Stomach (tissue), 9 donors: Measurements from ENCODE around the gene LTB4R. TPM values are rescaled to one million over a fixed set of nuclear protein-coding genes. Genes with fewer than 3 reads are reported as not detected.

Experiments used
- DNase-seq, 2 donors: peaks; one replicate each; pipeline versions ENCODE4 v3.0.0 to v3.0.0-alpha.2; 2013 to 2019
- H3K27ac ChIP-seq, 5 donors: fragments of 200-600 bp in 4 of 5; sonication (generic) in 4 of 5; one replicate each; pipeline ENCODE4 v1.5.1; 2013 to 2019; ENCODE audit warnings: mild to moderate bottlenecking in 1 of 5, moderate library complexity in 1 of 5
- H3K27me3 ChIP-seq, 3 donors: fragments of 200-600 bp; sonication (generic); one replicate each; pipeline ENCODE4 v1.5.1; 2017 to 2019; ENCODE audit warnings: mixed run types in 1 of 3
- H3K36me3 ChIP-seq, 4 donors: fragments of 200-600 bp; sonication (generic); 1 replicate in 3 of 4; 2 replicates in 1 of 4; pipeline ENCODE4 v1.5.1; 2016 to 2019
- H3K4me1 ChIP-seq, 4 donors: fragments of 200-600 bp; sonication (generic); one replicate each; pipeline ENCODE4 v1.5.1; 2016 to 2019
- H3K4me3 ChIP-seq, 4 donors: fragments of 200-600 bp; sonication (generic) in 3 of 4; one replicate each; pipeline ENCODE4 v1.5.1; 2016 to 2019; ENCODE audit warnings: mild to moderate bottlenecking in 1 of 4
- H3K9me3 ChIP-seq, 4 donors: fragments of 200-600 bp; sonication (generic); one replicate each; pipeline ENCODE4 v1.5.1; 2016 to 2019
- CTCF ChIP-seq, 7 experiments: fragments of 450-650 bp in 4 of 7; fragments of 200-600 bp in 3 of 7; sonication (generic) in 3 of 7; IDR thresholded peaks; one replicate each; pipeline ENCODE4 v1.5.1; 2016 to 2019; ENCODE audit warnings: antibody characterized with exemption in 7 of 7, control low read depth in 2 of 7, mild to moderate bottlenecking in 1 of 7
- EP300 ChIP-seq: sonication (generic); formaldehyde crosslinking; IDR thresholded peaks from one replicate; pipeline ENCODE4 v1.6.1; 2017; ENCODE audit warnings: antibody characterized with exemption
- POLR2A ChIP-seq, 4 donors: fragments of 450-650 bp; IDR thresholded peaks; one replicate each; pipeline ENCODE4 v1.6.1; 2016; ENCODE audit warnings: antibody characterized with exemption in 4 of 4, control low read depth in 2 of 4, mild to moderate bottlenecking in 1 of 4, moderate library complexity in 1 of 4
- POLR2AphosphoS5 ChIP-seq, 3 donors: sonication (generic); formaldehyde crosslinking; IDR thresholded peaks; one replicate each; pipeline ENCODE4 v1.6.1; 2016; ENCODE audit warnings: antibody characterized with exemption in 3 of 3
- WGBS, 5 donors: extraction: QIAGEN DNeasy Blood & Tissue Kit in 3 of 5; methylation state at CpG; one replicate each; pipeline versions ENCODE4 v1.1.5 to v1.1.7; 2013 to 2018; 5-methylcytosine and 5-hydroxymethylcytosine counted together
- intact Hi-C: fragments of 100-400 bp; cut with DNase I; formaldehyde crosslinking; loops from one replicate; pipeline ENCODE4 v1.15.1; 2023; ENCODE audit warnings: low total_unique reads
- polyA plus RNA-seq, 3 donors: library from polyadenylated mRNA; stranded (reverse); fragments of 200-250 nt; gene quantifications; one replicate each; pipeline ENCODE4 v1.2.3, GENCODE V29; 2013
- small RNA-seq, 4 donors: library from RNA; depleted of rRNA; stranded (forward); fragments of <200 nt; gene quantifications; one replicate each; pipeline ENCODE3, GENCODE V24; 2016
- total RNA-seq, 5 donors: library from RNA; depleted of rRNA; stranded (reverse); fragments of >200 nt; gene quantifications; one replicate each; pipeline versions ENCODE4 v1.1.0 to v1.2.3, GENCODE V29; 2014 to 2016
- donor health status: healthy with polysubstance abuse.
- donor health status: Bipolar disorder and iron deficiency.
- donor health status: healthy.

The LTB4R gene
- total and polyA plus RNA-seq, 8 donors: 1.4 to 92.8 (median 21.6) TPM; not detected in 1

GRCh38 chr14:24365600-24366412 is 54.5 kb downstream of the LTB4R start:
- H3K27me3 ChIP-seq: peaks cover 0 to 44% (median 0%) of the 10 kb centered on the region in 3 donors
- 3 to 5% (median 4%) methylated on average over 26 to 28 of the region's 28 CpGs for WGBS, 5 donors
- peaks cover 31 to 60% (median 50%) of the 10 kb centered on the region in 4 donors for H3K4me1 ChIP-seq
- intact Hi-C loops: loop anchor here (5.0 kb wide), 1 partner anchor 51 kb away; no protein-coding TSS in a partner anchor
- H3K27ac ChIP-seq: peak overlapping the region; percentile 81 to 97 (median 92)
- DNase-seq: peak; percentile 91 to 97
- TF ChIP-seq EP300: no peak
- TF ChIP-seq CTCF (IDR thresholded peaks at IDR 0.05): peak in 5 of 7 experiments; percentile 71 to 98 (median 89)
- TF ChIP-seq POLR2AphosphoS5 (IDR thresholded peaks at IDR 0.05): peak; percentile 9 to 71 (median 46)
- no peaks in the 10 kb centered on the region for H3K9me3 ChIP-seq
- H3K4me3 ChIP-seq: peak overlapping the region; percentile 58 to 71 (median 64)
- H3K36me3 ChIP-seq: no peaks in the 10 kb centered on the region

GRCh38 chr14:24366413-24366720 is 55.1 kb downstream of the LTB4R start:
- Histone ChIP-seq H3K36me3 (no peaks in the 10 kb centered on the region), H3K9me3 (no peaks in the 10 kb centered on the region), H3K27me3 (peaks cover 0 to 44% (median 0%) of the 10 kb centered on the region in 3 donors), H3K27ac (peak overlapping the region; percentile 81 to 97 (median 92)), H3K4me1 (peaks cover 31 to 60% (median 51%) of the 10 kb centered on the region in 4 donors), H3K4me3 (peak overlapping the region; percentile 58 to 71 (median 64))
- DNase-seq: no peak
- intact Hi-C loops: loop anchor here (5.0 kb wide), 1 partner anchor 51 kb away; no protein-coding TSS in a partner anchor
- TF ChIP-seq POLR2A (IDR thresholded peaks at IDR 0.05) (no peak), CTCF (IDR thresholded peaks at IDR 0.05) (no peak), POLR2AphosphoS5 (IDR thresholded peaks at IDR 0.05) (peak; percentile 71 to 77 (median 73)), EP300 (no peak)
- WGBS, 5 donors: 1 to 4% (median 3%) methylated on average over 14 to 16 of the region's 16 CpGs

GRCh38 chr14:24366721-24367513 is 55.6 kb downstream of the LTB4R start:
- WGBS, 5 donors: 0 to 3% (median 2%) methylated on average over 16 to 40 of the region's 40 CpGs
- no peaks in the 10 kb centered on the region for H3K36me3 ChIP-seq
- H3K4me3 ChIP-seq: peak overlapping the region; percentile 58 to 71 (median 64)
- H3K4me1 ChIP-seq: peaks cover 31 to 60% (median 51%) of the 10 kb centered on the region in 4 donors
- H3K27me3 ChIP-seq: peaks cover 0 to 44% (median 0%) of the 10 kb centered on the region in 3 donors
- H3K9me3 ChIP-seq: no peaks in the 10 kb centered on the region
- H3K27ac ChIP-seq: peak overlapping the region; percentile 81 to 97 (median 92)
- intact Hi-C loops: loop anchor here (5.0 kb wide), 1 partner anchor 50 kb away; no protein-coding TSS in a partner anchor
- DNase-seq: peak; percentile 93 to 97
- TF ChIP-seq EP300: peak; percentile 41
- TF ChIP-seq CTCF (IDR thresholded peaks at IDR 0.05): no peak
- no peak for TF ChIP-seq POLR2A (IDR thresholded peaks at IDR 0.05)
- TF ChIP-seq POLR2AphosphoS5 (IDR thresholded peaks at IDR 0.05): peak in 1 of 3 donors; percentile 30

Small RNAs within 50 kb of the gene (small RNA-seq; reads per million reads assigned to genes)
- 0 reads per million in 4 donors for gene RF00026

Other genes starting within 250 kb of the LTB4R start
Only the 30 nearest of the 33 such genes appear.
- gene DCAF11, start 196.7 kb upstream of the LTB4R start, total RNA-seq: 100 to 1,000 TPM in 2 of 5 donors, 10 to 100 TPM in 3; 50.4 to 396 (median 84.5) TPM
- gene DCAF11, start 196.7 kb upstream of the LTB4R start, polyA plus RNA-seq: 10 to 100 TPM; 27.7 to 68.3 (median 38.9) TPM
- 10 to 100 TPM in 2 of 5 donors, 1 to 10 TPM in 1, under 1 TPM in 1, not detected in 1; 0.92 to 69.2 (median 13.0) TPM for gene NRL, start 196.6 kb upstream of the LTB4R start, total RNA-seq
- gene NRL, start 196.6 kb upstream of the LTB4R start, polyA plus RNA-seq: 1 to 10 TPM; 1.2 to 1.3 (median 1.2) TPM
- 10 to 100 TPM in 1 of 5 donors, under 1 TPM in 1, not detected in 3; 0.87 to 80.5 TPM for gene FITM1, start 180.8 kb upstream of the LTB4R start, total RNA-seq
- 1 to 10 TPM; 1.9 to 2.6 (median 2.2) TPM for gene FITM1, start 180.8 kb upstream of the LTB4R start, polyA plus RNA-seq
- 100 to 1,000 TPM in 1 of 5 donors, 10 to 100 TPM in 4; 38.5 to 129 (median 91.1) TPM for gene PSME1, start 175.3 kb upstream of the LTB4R start, total RNA-seq
- 100 to 1,000 TPM; 217 to 322 (median 310) TPM for gene PSME1, start 175.3 kb upstream of the LTB4R start, polyA plus RNA-seq
- gene EMC9, start 169.9 kb upstream of the LTB4R start, total RNA-seq: 10 to 100 TPM in 1 of 5 donors, 1 to 10 TPM in 4; 1.3 to 33.9 (median 4.6) TPM
- 10 to 100 TPM; 32.0 to 59.6 (median 42.9) TPM for gene EMC9, start 169.9 kb upstream of the LTB4R start, polyA plus RNA-seq
- gene PSME2, start 164.9 kb upstream of the LTB4R start, total RNA-seq: 100 to 1,000 TPM in 2 of 5 donors, 10 to 100 TPM in 3; 62.4 to 339 (median 83.9) TPM
- 100 to 1,000 TPM; 302 to 421 (median 403) TPM for gene PSME2, start 164.9 kb upstream of the LTB4R start, polyA plus RNA-seq
- 100 to 1,000 TPM in 2 of 5 donors, 10 to 100 TPM in 3; 53.2 to 523 (median 94.2) TPM for gene RNF31, start 164.0 kb upstream of the LTB4R start, total RNA-seq
- gene RNF31, start 164.0 kb upstream of the LTB4R start, polyA plus RNA-seq: 10 to 100 TPM; 64.0 to 88.7 (median 68.6) TPM
- 100 to 1,000 TPM in 2 of 5 donors, 10 to 100 TPM in 2, 1 to 10 TPM in 1; 1.4 to 143 (median 91.4) TPM for gene IRF9, start 150.2 kb upstream of the LTB4R start, total RNA-seq
- 100 to 1,000 TPM in 1 of 3 donors, 10 to 100 TPM in 2; 64.6 to 101 (median 65.1) TPM for gene IRF9, start 150.2 kb upstream of the LTB4R start, polyA plus RNA-seq
- gene REC8, start 139.4 kb upstream of the LTB4R start, total RNA-seq: 100 to 1,000 TPM in 1 of 5 donors, 10 to 100 TPM in 4; 14.5 to 122 (median 45.5) TPM
- 10 to 100 TPM; 20.9 to 64.4 (median 38.7) TPM for gene REC8, start 139.4 kb upstream of the LTB4R start, polyA plus RNA-seq
- gene IPO4, start 122.7 kb upstream of the LTB4R start, total RNA-seq: 100 to 1,000 TPM in 1 of 5 donors, 10 to 100 TPM in 4; 14.3 to 227 (median 23.9) TPM
- gene IPO4, start 122.7 kb upstream of the LTB4R start, polyA plus RNA-seq: 10 to 100 TPM in 1 of 3 donors, 1 to 10 TPM in 2; 9.3 to 15.2 (median 9.8) TPM
- 10 to 100 TPM in 4 of 5 donors, 1 to 10 TPM in 1; 6.4 to 79.7 (median 31.6) TPM for gene TM9SF1, start 116.1 kb upstream of the LTB4R start, total RNA-seq
- 10 to 100 TPM; 14.6 to 28.2 (median 14.7) TPM for gene TM9SF1, start 116.1 kb upstream of the LTB4R start, polyA plus RNA-seq
- gene TSSK4, start 105.8 kb upstream of the LTB4R start, total RNA-seq: under 1 TPM in 1 of 5 donors, not detected in 4; 0.73 TPM
- not detected for gene TSSK4, start 105.8 kb upstream of the LTB4R start, polyA plus RNA-seq
- gene CHMP4A, start 98.0 kb upstream of the LTB4R start, total RNA-seq: 10 to 100 TPM in 4 of 5 donors, not detected in 1; 27.8 to 37.2 (median 31.8) TPM
- gene CHMP4A, start 98.0 kb upstream of the LTB4R start, polyA plus RNA-seq: 100 to 1,000 TPM in 1 of 3 donors, 10 to 100 TPM in 2; 66.5 to 135 (median 70.7) TPM
- 10 to 100 TPM in 3 of 5 donors, 1 to 10 TPM in 1, not detected in 1; 9.3 to 16.1 (median 14.2) TPM for gene MDP1, start 95.4 kb upstream of the LTB4R start, total RNA-seq
- gene MDP1, start 95.4 kb upstream of the LTB4R start, polyA plus RNA-seq: 10 to 100 TPM; 25.6 to 26.9 (median 26.2) TPM
- 100 to 1,000 TPM in 3 of 5 donors, 10 to 100 TPM in 1, not detected in 1; 85.4 to 166 (median 132) TPM for gene NEDD8, start 79.1 kb upstream of the LTB4R start, total RNA-seq
- 100 to 1,000 TPM; 235 to 244 (median 237) TPM for gene NEDD8, start 79.1 kb upstream of the LTB4R start, polyA plus RNA-seq
- gene GMPR2, start 78.6 kb upstream of the LTB4R start, total RNA-seq: 100 to 1,000 TPM in 1 of 5 donors, 10 to 100 TPM in 4; 13.9 to 204 (median 31.2) TPM
- gene GMPR2, start 78.6 kb upstream of the LTB4R start, polyA plus RNA-seq: 10 to 100 TPM; 48.3 to 85.7 (median 53.9) TPM
- 10 to 100 TPM in 4 of 5 donors, 1 to 10 TPM in 1; 7.2 to 63.6 (median 39.1) TPM for gene TINF2, start 68.9 kb upstream of the LTB4R start, total RNA-seq
- gene TINF2, start 68.9 kb upstream of the LTB4R start, polyA plus RNA-seq: 10 to 100 TPM; 46.6 to 61.1 (median 50.6) TPM
- 10 to 100 TPM in 1 of 5 donors, 1 to 10 TPM in 4; 2.6 to 11.7 (median 4.9) TPM for gene TGM1, start 48.3 kb upstream of the LTB4R start, total RNA-seq
- 100 to 1,000 TPM in 1 of 3 donors, 1 to 10 TPM in 2; 1.7 to 131 (median 5.3) TPM for gene TGM1, start 48.3 kb upstream of the LTB4R start, polyA plus RNA-seq
- 100 to 1,000 TPM in 4 of 5 donors, 10 to 100 TPM in 1; 16.0 to 230 (median 187) TPM for gene RABGGTA, start 39.9 kb upstream of the LTB4R start, total RNA-seq
- gene RABGGTA, start 39.9 kb upstream of the LTB4R start, polyA plus RNA-seq: 10 to 100 TPM; 33.8 to 68.4 (median 41.9) TPM
- gene DHRS1, start 11.7 kb upstream of the LTB4R start, total RNA-seq: 10 to 100 TPM in 3 of 5 donors, 1 to 10 TPM in 2; 5.3 to 71.9 (median 17.4) TPM
- 10 to 100 TPM; 20.1 to 52.1 (median 30.1) TPM for gene DHRS1, start 11.7 kb upstream of the LTB4R start, polyA plus RNA-seq
- gene NOP9, start 11.7 kb upstream of the LTB4R start, total RNA-seq: 10 to 100 TPM in 4 of 5 donors, 1 to 10 TPM in 1; 5.4 to 25.7 (median 12.8) TPM
- 10 to 100 TPM in 1 of 3 donors, 1 to 10 TPM in 2; 6.5 to 11.8 (median 8.4) TPM for gene NOP9, start 11.7 kb upstream of the LTB4R start, polyA plus RNA-seq
- gene CIDEB, start 3.5 kb upstream of the LTB4R start, total RNA-seq: 10 to 100 TPM in 2 of 5 donors, 1 to 10 TPM in 3; 5.0 to 11.2 (median 6.4) TPM
- gene CIDEB, start 3.5 kb upstream of the LTB4R start, polyA plus RNA-seq: 10 to 100 TPM in 1 of 3 donors, 1 to 10 TPM in 2; 6.0 to 14.2 (median 6.0) TPM
- gene LTB4R2, start 1.4 kb upstream of the LTB4R start, total RNA-seq: 10 to 100 TPM in 3 of 5 donors, 1 to 10 TPM in 1, not detected in 1; 9.9 to 71.5 (median 24.5) TPM
- gene LTB4R2, start 1.4 kb upstream of the LTB4R start, polyA plus RNA-seq: 1 to 10 TPM in 1 of 3 donors, under 1 TPM in 1, not detected in 1; 0.25 to 6.0 TPM
- gene ADCY4, start 23.6 kb downstream of the LTB4R start, total RNA-seq: 100 to 1,000 TPM in 1 of 5 donors, 10 to 100 TPM in 4; 18.2 to 118 (median 33.3) TPM
- gene ADCY4, start 23.6 kb downstream of the LTB4R start, polyA plus RNA-seq: 10 to 100 TPM; 15.2 to 18.9 (median 18.8) TPM
- 10 to 100 TPM in 4 of 5 donors, 1 to 10 TPM in 1; 6.4 to 42.6 (median 12.5) TPM for gene RIPK3, start 28.5 kb downstream of the LTB4R start, total RNA-seq
- gene RIPK3, start 28.5 kb downstream of the LTB4R start, polyA plus RNA-seq: 10 to 100 TPM; 12.7 to 18.3 (median 14.3) TPM
- gene NFATC4, start 56.7 kb downstream of the LTB4R start, total RNA-seq: 10 to 100 TPM; 20.1 to 64.8 (median 33.0) TPM
- gene NFATC4, start 56.7 kb downstream of the LTB4R start, polyA plus RNA-seq: 100 to 1,000 TPM in 1 of 3 donors, 10 to 100 TPM in 2; 71.4 to 119 (median 99.0) TPM
- gene NYNRIN, start 87.5 kb downstream of the LTB4R start, total RNA-seq: 10 to 100 TPM in 2 of 5 donors, 1 to 10 TPM in 3; 2.9 to 16.0 (median 8.1) TPM
- gene NYNRIN, start 87.5 kb downstream of the LTB4R start, polyA plus RNA-seq: 1 to 10 TPM; 2.3 to 3.3 (median 2.3) TPM
- 1 to 10 TPM in 3 of 5 donors, not detected in 2; 2.0 to 4.2 (median 3.8) TPM for gene CBLN3, start 118.2 kb downstream of the LTB4R start, total RNA-seq
- 1 to 10 TPM in 2 of 3 donors, under 1 TPM in 1; 0.81 to 2.1 (median 1.4) TPM for gene CBLN3, start 118.2 kb downstream of the LTB4R start, polyA plus RNA-seq
- 100 to 1,000 TPM in 1 of 5 donors, 10 to 100 TPM in 4; 63.4 to 348 (median 77.2) TPM for gene KHNYN, start 118.5 kb downstream of the LTB4R start, total RNA-seq
- 10 to 100 TPM; 13.9 to 23.4 (median 22.9) TPM for gene KHNYN, start 118.5 kb downstream of the LTB4R start, polyA plus RNA-seq
- gene SDR39U1, start 131.3 kb downstream of the LTB4R start, total RNA-seq: 10 to 100 TPM; 10.8 to 71.2 (median 42.4) TPM
- gene SDR39U1, start 131.3 kb downstream of the LTB4R start, polyA plus RNA-seq: 10 to 100 TPM; 37.0 to 64.8 (median 41.8) TPM